GM12878 (cell line): Measurements from ENCODE around the gene VIPR2. TPM values are rescaled to one million over a fixed set of nuclear protein-coding genes. Genes with fewer than 3 reads are reported as not detected.

Source experiments
- ATAC-seq: fragments of 200-7000 bp; cut with Tn5 transposase; 3 replicates; pipeline ENCODE4 v1.9.1; 2020; ENCODE audit warnings: mild to moderate bottlenecking, moderate library complexity
- BruUV-seq: library from RNA; stranded (reverse); fragments of 400-500 nt; replicated peaks from 2 replicates; lab custom pipeline; 2021; lab: Mats Ljungman, UMichigan
- CTCF ChIA-PET: fragments of 300-600 bp; sonication (Branson Sonifier 250); formaldehyde crosslinking; extraction: SDS; loops from one replicate; lab custom pipeline; 2021; ENCODE audit warnings: inconsistent platforms; lab: Yijun Ruan, JAX
- POLR2A ChIA-PET: fragments of 350-600 bp; formaldehyde crosslinking; extraction: SDS; loops from one replicate; lab custom pipeline; 2021; ENCODE audit warnings: inconsistent platforms; lab: Charles Lee
- RAD21 ChIA-PET: fragments of 300-600 bp; sonication (Branson Sonifier 250); formaldehyde crosslinking; loops from one replicate; lab custom pipeline; 2023; ENCODE audit warnings: antibody characterized with exemption; ENCODE audit not compliant: unreplicated experiment; lab: Charles Lee
- SMC1A ChIA-PET: fragments of 300-600 bp; sonication (Branson Sonifier 250); formaldehyde crosslinking; loops from one replicate; lab custom pipeline; 2023; ENCODE audit not compliant: unreplicated experiment, uncharacterized antibody; lab: Charles Lee
- DNase-seq: peaks from one replicate; pipeline ENCODE4 v3.0.0-alpha.2; 2011; ENCODE audit warnings: low read depth, low spot score
- FAIRE-seq: peaks from 3 replicates; lab custom pipeline; 2011; peaks lifted over from hg19 to GRCh38; lab: Jason Lieb, UNC
- H2AFZ ChIP-seq: 2 replicates; pipeline ENCODE4 v1.6.0; 2011; ENCODE audit warnings: low read depth, low read length, control low read depth; ENCODE audit not compliant: control insufficient read depth
- H3K27ac ChIP-seq: 2 replicates; pipeline ENCODE4 v1.5.1; 2011; ENCODE audit warnings: control low read depth; ENCODE audit not compliant: control insufficient read depth, insufficient read depth
- H3K27me3 ChIP-seq, 2 experiments: replicated peaks in 1 of 2; 2 replicates each; pipeline versions ENCODE4 v1.6.0 to v1.6.1; 2011; ENCODE audit warnings: low read length in 1 of 2; ENCODE audit not compliant: control insufficient read depth in 2 of 2, insufficient read depth in 2 of 2
- H3K36me3 ChIP-seq, 2 experiments: 2 replicates each; pipeline ENCODE4 v1.5.1; 2011; ENCODE audit warnings: low read length in 1 of 2; ENCODE audit not compliant: control insufficient read depth in 2 of 2, insufficient read depth in 2 of 2
- H3K4me1 ChIP-seq: 2 replicates; pipeline ENCODE4 v1.6.1; 2011; ENCODE audit warnings: mild to moderate bottlenecking, low read length, moderate library complexity, mixed read lengths; ENCODE audit not compliant: control insufficient read depth, insufficient read depth
- H3K4me2 ChIP-seq: 2 replicates; pipeline ENCODE4 v1.6.0; 2011; ENCODE audit warnings: control low read depth; ENCODE audit not compliant: control insufficient read depth, insufficient read depth
- H3K4me3 ChIP-seq: fragments of 200-600 bp; sonication (generic); 2 replicates; pipeline ENCODE4 v1.5.1; 2016
- H3K79me2 ChIP-seq: 2 replicates; pipeline ENCODE4 v1.6.0; 2011; ENCODE audit warnings: low read length; ENCODE audit not compliant: control insufficient read depth, insufficient read depth
- H3K9ac ChIP-seq: 2 replicates; pipeline ENCODE4 v1.8.0; 2011; ENCODE audit warnings: low read length, control low read depth, mixed read lengths; ENCODE audit not compliant: control insufficient read depth, insufficient read depth
- H3K9me3 ChIP-seq: replicated peaks from 3 replicates; pipeline ENCODE4 v1.5.1; 2011; ENCODE audit warnings: mild to moderate bottlenecking, low read length; ENCODE audit not compliant: control insufficient read depth, insufficient read depth
- H4K20me1 ChIP-seq: 2 replicates; pipeline ENCODE4 v1.6.0; 2011; ENCODE audit not compliant: control insufficient read depth, insufficient read depth
- FOXK2 ChIP-seq: fragments of 450-650 bp; IDR thresholded peaks from 2 replicates; pipeline ENCODE4 v1.6.1; 2017; ENCODE audit warnings: mild to moderate bottlenecking, moderate library complexity
- HSF1 ChIP-seq: fragments of 150-350 bp; IDR thresholded peaks from 2 replicates; pipeline ENCODE4 v1.6.1; 2014; ENCODE audit warnings: mild to moderate bottlenecking, low read depth, low read length
- IKZF2 ChIP-seq, 2 experiments: fragments of 450-650 bp; IDR thresholded peaks; 2 replicates each; pipeline ENCODE4 v1.6.1; 2017; ENCODE audit warnings: mild to moderate bottlenecking in 2 of 2, moderate library complexity in 2 of 2
- IRF4 ChIP-seq: IDR thresholded peaks from 2 replicates; pipeline ENCODE4 v1.6.1; 2011; ENCODE audit warnings: low read depth, low read length
- KAT2A ChIP-seq: conservative IDR thresholded peaks from 2 replicates; pipeline ENCODE4 v1.6.1; 2011; ENCODE audit warnings: low read depth, low read length; ENCODE audit not compliant: control insufficient read depth
- MEF2B ChIP-seq: fragments of 450-650 bp; IDR thresholded peaks from 2 replicates; pipeline ENCODE4 v1.6.1; 2018; ENCODE audit warnings: mild to moderate bottlenecking, moderate library complexity; ENCODE audit not compliant: partially characterized antibody, poor library complexity, severe bottlenecking
- NR2F1 ChIP-seq: fragments of 450-650 bp; conservative IDR thresholded peaks from 2 replicates; pipeline ENCODE4 v1.6.1; 2017; ENCODE audit warnings: mild to moderate bottlenecking
- PAX8 ChIP-seq: fragments of 450-650 bp; IDR thresholded peaks from 2 replicates; pipeline ENCODE4 v1.6.1; 2017; ENCODE audit warnings: mild to moderate bottlenecking, moderate library complexity
- POLR2AphosphoS2 ChIP-seq: IDR thresholded peaks from 2 replicates; pipeline ENCODE4 v1.6.1; 2011; ENCODE audit warnings: low read depth, mild to moderate bottlenecking, low read length, improper control_type of control experiment, moderate library complexity
- PRDM15 ChIP-seq: fragments of 450-650 bp; formaldehyde crosslinking; IDR thresholded peaks from 2 replicates; pipeline ENCODE4 v1.4.0; 2020; ENCODE audit warnings: mild to moderate bottlenecking, moderate library complexity
- RB1 ChIP-seq: fragments of 450-650 bp; formaldehyde crosslinking; IDR thresholded peaks from 2 replicates; pipeline ENCODE4 v1.6.1; 2017; ENCODE audit warnings: mild to moderate bottlenecking, borderline replicate concordance
- RUNX3 ChIP-seq: IDR thresholded peaks from 2 replicates; pipeline ENCODE4 v1.6.1; 2012; ENCODE audit warnings: low read length, inconsistent platforms
- TCF7 ChIP-seq: IDR thresholded peaks from 2 replicates; pipeline ENCODE4 v1.6.1; 2014; ENCODE audit warnings: antibody characterized with exemption, borderline replicate concordance
- ZBTB40 ChIP-seq: fragments of 450-650 bp; IDR thresholded peaks from 2 replicates; pipeline ENCODE4 v1.6.1; 2016; ENCODE audit warnings: mild to moderate bottlenecking, moderate library complexity, borderline replicate concordance
- ZNF24 ChIP-seq: fragments of 450-650 bp; IDR thresholded peaks from 2 replicates; pipeline ENCODE4 v1.6.1; 2017; ENCODE audit warnings: antibody characterized with exemption, mild to moderate bottlenecking
- ZNF274 ChIP-seq: IDR thresholded peaks from one replicate; pipeline ENCODE4 v1.8.0; 2011; ENCODE audit not compliant: insufficient read length, insufficient read depth
- WGBS: methylation state at CpG from one replicate; pipeline ENCODE4 v1.1.6; 2016; ENCODE audit warnings: low lambda C conversion rate; ENCODE audit not compliant: insufficient replicate concordance, insufficient coverage; ENCODE audit errors: missing lambda C conversion rate; 5-methylcytosine and 5-hydroxymethylcytosine counted together
- in situ Hi-C: fragments of 300-500 bp; cut with MboI; formaldehyde crosslinking; loops from 9 replicates; pipeline ENCODE4 v1.14.3; 2018; ENCODE audit warnings: mixed read lengths
- intact Hi-C: fragments of 100-400 bp; cut with micrococcal nuclease; formaldehyde crosslinking; loops from one replicate; pipeline ENCODE4 v1.14.2; 2022; ENCODE audit not compliant: unreplicated experiment
- polyA plus RNA-seq, 11 experiments: library from polyadenylated mRNA; depleted of rRNA in 4 of 11; unstranded in 6 of 11; stranded (reverse) in 5 of 11; fragments of >200 nt; fragmentation: Nextera tagmentation in 4 of 11; fragmentation: Illumina TruSeq in 1 of 11; extraction: Ambion mirVana in 4 of 11; extraction: Trizol in 1 of 11; gene quantifications; 1 replicate in 1 of 11; 2 replicates in 10 of 11; pipeline versions ENCODE4 v1.2.1 to v1.2.3, GENCODE V29; 2011 to 2016; ENCODE audit warnings: inconsistent platforms in 2 of 11, missing spikeins in 2 of 11, low read depth in 1 of 11
- total RNA-seq, 4 experiments: library from RNA; depleted of rRNA in 3 of 4; stranded (reverse); fragments of >200 nt in 3 of 4; fragmentation: Illumina TruSeq in 1 of 4; extraction: Trizol in 1 of 4; gene quantifications; 2 replicates each; pipeline versions ENCODE4 v1.2.1 to v1.2.3, GENCODE V29; 2013 to 2021

The VIPR2 gene
- total and polyA plus RNA-seq, 10 of the 15 experiments (the other 5 are each of a cell fraction or from before 2014, with no cell fraction given): not detected

GRCh38 chr7:159064121-159064815 is 80.4 kb downstream of the VIPR2 start:
- no TSS peak for BruUV-seq
- Histone ChIP-seq H2AFZ (no peak overlapping the region), H3K9me3 (no peaks in the 10 kb centered on the region; the same call in 2 of the 3 replicates), H3K27ac (no peak overlapping the region), H3K36me3 (no peaks in the 10 kb centered on the region), H3K4me1 (no peaks in the 10 kb centered on the region), H3K79me2 (no peaks in the 10 kb centered on the region), H3K27me3 (no peaks in the 10 kb centered on the region), H3K4me3 (no peak overlapping the region), H4K20me1 (no peaks in the 10 kb centered on the region), H3K9ac (no peak overlapping the region), H3K4me2 (no peak overlapping the region)
- DNase-seq: no peak
- ChIA-PET SMC1A (no interaction called here), RAD21 (no interaction called here), CTCF (no interaction called here), POLR2A (no interaction called here)
- intact Hi-C loops (no loop called here), in situ Hi-C loops (no loop called here)
- no peak for ATAC-seq
- no peak for FAIRE-seq
- 76% methylated on average over 36 of the region's 48 CpGs for WGBS
- TF ChIP-seq HSF1 (no peak), PRDM15 (CRISPR knock-in tag) (no peak), FOXK2 (no peak), NR2F1 (no peak), POLR2AphosphoS2 (no peak), IRF4 (no peak), RB1 (no peak), IKZF2 (IDR thresholded peaks at IDR 0.05) (no peak), ZNF274 (no peak), PAX8 (no peak), TCF7 (no peak), MEF2B (no peak), ZNF24 (no peak), ZBTB40 (no peak), RUNX3 (no peak), KAT2A (no peak)
